HS-5 (cell line): Measurements from ENCODE around the gene IGF1R.

Experiments used
- DNase-seq: peaks from one replicate; pipeline ENCODE4 v3.0.0-alpha.2; 2012; ENCODE audit warnings: low read depth

The IGF1R gene

DNA sequence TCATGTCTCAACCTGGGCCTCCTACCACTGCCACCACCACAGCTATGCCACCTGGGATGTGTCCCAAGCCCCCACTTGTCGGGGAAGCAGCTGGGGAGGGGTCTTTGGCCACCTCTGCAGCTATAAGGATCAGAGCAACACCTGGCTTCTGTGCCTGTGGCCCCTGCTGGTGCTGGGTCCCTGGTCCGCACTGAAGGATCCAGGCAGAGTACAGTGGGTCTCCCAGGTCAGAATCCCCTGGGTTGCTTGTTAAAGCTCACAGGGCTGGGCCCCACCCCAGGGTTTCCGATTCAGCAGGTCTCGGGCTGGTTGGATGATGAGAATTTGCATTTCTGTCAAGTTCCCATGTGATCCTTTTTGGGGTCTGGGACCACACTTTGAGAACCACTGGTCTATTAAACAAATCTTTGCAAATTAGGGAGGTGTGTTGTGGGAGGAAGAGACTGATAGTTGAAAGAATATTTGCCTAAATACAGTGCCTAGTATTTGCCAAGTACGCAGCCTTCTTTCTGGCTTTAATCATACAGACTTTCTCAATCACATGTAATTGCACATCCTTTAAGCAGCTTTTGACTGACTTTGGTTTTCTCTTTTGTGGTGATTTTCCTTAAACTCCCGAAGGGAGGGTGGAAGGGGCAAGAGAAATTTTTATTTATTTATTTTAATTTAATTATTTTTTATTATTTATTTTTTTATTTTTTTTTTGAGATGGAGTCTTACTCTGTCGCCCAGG, 127.3 kb downstream of the IGF1R start:
- no peak for DNase-seq

DNA sequence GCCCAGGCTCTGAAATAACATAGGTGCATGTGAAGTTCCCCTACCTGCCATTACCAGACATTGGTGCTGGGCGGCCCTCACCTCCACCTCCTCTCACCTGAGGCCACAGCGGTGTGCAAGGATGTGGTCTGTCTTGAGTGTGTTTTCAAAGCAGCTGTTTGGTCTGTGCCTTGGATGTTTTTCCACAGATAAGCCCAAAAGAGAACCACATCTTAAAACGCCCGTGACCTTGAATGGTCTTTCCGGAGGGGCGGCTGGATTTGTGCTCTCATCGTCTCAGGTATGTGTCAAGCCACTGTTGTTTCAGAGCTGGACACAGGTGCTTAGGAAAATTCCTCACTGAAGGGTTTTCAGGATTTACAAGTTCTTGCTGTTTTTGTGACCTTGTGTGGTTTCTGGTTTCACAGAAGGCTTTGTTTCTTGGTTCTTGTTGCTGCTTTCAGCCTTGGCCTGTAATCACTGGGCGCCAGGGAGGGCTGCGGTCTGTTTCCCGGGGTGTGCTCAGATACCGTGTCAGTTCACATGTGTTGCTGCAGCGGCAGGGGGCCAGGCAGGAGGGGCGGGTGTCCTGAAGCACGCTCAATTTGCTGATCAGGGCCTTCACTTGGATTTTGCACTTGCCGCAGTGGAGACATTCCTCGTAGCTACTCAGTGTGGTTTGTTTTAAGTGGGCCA, 128.4 kb downstream of the IGF1R start:
- DNase-seq, result no peak

GRCh38 chr15:98777426-98777825, 129.1 kb downstream of the IGF1R start:
- DNase-seq, result no peak

DNA sequence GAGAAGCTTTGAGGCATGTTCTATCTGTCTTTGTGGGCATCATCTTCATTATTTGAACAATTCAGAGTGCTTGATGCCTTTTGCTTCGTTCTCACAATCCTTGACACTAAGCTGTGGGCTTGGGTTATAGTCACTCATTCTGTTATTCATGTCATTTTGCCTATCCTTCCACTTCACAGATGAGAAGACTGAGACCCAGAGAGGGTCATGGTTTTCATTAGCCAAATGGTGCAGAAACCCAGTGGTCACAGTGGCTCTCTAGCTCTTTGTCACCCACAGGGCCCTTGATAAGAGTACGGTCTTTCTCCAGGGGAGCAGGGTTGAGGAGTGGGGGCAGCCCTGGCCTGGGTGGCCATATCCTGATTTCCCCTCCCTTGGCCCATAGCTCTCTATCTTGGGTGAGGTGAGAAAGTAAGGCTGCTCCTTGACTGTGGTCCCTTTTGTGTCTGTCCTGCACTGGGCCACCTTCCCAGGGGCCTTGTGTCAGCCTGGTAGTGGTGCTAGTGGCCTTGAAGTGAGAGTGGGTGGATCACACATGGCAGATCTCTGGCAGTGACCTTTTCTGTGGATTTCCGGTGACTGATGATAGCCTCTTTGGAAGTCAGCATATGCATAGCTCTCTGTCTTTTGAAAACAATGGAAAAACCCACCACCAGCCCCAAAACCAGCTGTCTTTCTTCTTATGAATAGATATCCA, 130.1 kb downstream of the IGF1R start:
- DNase-seq, result no peak

DNA sequence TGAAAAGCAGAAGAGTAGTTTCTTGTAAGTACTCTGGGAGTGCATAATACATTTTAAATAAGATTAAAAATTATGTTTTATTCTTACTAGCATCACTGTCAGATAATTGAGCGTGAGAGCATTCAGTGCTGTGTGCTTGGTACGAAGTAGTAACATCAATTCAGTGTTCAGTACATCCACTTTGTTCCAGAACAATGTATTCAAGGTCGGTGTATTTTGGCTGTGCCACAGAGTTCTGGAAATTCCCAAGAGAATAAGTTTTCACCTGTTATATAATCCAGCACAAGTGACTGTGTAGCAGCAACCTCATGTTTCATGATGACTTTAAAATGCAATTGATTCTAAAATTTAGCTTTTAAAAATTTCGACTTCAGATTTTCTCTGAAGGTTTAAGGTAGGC, 130.6 kb downstream of the IGF1R start:
- no peak for DNase-seq

- peak; percentile 45 for DNase-seq
Observed at GRCh38 chr15:98779463-98780071, 131.2 kb downstream of the IGF1R start.

GRCh38 chr15:98781838-98782237, 133.5 kb downstream of the IGF1R start:
- no peak for DNase-seq

DNA sequence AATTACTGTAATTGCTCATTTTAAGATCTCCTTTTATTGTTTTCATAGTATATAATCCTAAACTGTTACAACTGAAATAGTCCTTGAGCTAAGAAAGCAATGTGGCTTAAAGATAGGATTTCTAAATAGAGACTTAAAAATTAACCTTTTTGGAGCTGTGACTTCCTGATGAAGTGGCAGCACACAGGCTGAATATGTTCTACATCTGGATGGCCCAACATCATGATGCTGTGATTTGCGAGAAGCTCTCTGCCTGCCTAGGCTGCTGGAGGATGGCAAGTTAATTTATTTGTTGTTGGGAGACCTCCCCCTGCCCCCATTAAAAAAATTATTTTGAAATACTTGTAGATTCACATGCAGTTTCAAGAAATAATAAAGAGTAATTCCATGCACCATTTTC, 134.5 kb downstream of the IGF1R start:
- no peak for DNase-seq

DNA sequence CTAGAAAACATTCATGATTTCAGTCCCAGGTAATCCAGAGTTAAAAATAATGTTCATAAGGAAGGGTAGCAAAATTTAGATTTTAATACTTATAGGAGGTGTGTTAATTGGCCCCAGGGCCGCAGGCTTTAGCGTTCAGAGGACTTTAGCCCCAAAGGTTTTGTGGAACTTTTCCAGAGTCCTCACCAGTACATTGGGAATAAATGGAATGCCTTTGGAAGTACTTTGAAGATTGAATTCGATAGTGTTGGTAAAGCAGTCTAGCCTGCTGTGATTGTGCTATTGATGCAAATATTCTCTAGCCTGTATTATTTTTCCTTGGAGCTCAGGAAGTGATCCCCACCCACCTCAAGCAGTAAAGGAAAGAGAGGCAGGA, 137.1 kb downstream of the IGF1R start:
- no peak for DNase-seq

- no peak for DNase-seq
Observed at GRCh38 chr15:98785807-98786621, 137.7 kb downstream of the IGF1R start.

DNA sequence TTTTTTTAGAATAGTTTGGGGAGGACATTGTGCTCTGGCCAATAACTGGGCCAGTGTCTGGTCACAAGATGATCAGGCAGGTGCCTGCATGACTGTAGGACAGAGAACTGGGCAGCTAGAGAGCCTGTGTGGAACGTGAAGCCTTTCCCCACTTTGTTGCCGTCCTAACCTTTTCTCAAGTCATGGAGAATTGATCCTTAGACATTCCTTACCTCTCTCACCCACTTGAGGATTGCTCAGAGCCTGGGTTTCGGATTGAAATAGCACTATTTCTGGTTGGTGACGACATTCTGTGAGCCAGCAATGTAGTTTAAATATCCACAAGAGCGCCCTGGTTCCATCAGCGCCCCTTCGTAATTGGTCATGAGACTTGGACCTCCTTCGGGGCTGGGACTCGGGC, 138.4 kb downstream of the IGF1R start:
- DNase-seq, result no peak

- DNase-seq, result no peak
Observed at GRCh38 chr15:98787194-98787593, 138.9 kb downstream of the IGF1R start.

- no peak for DNase-seq
Observed at GRCh38 chr15:98787936-98788757, 139.8 kb downstream of the IGF1R start.

- no peak for DNase-seq
Observed at GRCh38 chr15:98789020-98789419, 140.7 kb downstream of the IGF1R start.

DNA sequence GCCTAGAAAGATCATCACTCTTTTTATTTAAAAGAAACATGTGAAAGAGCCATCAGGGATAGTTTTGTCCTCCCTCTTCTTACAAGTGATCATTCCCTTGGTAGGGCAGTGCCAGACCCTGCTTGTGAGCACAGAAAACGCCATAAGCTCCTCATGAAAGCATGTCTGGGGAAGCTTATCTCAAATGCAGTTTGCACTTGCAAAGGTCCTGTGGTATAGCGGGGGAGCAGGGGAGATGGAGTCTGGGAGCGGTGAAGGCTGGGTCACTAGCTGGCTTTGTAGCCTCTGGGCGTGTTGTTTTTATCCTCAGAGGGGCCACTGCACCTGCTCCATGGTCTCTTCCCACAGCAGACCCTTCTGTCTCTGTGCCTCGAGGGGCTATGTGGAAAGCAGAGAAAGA, 141.9 kb downstream of the IGF1R start:
- no peak for DNase-seq

GRCh38 chr15:98791046-98791701, 142.8 kb downstream of the IGF1R start:
- DNase-seq, result no peak

GRCh38 chr15:98792117-98792516, 143.8 kb downstream of the IGF1R start:
- DNase-seq, result no peak

- DNase-seq, result no peak
Observed at GRCh38 chr15:98794211-98794610, 145.9 kb downstream of the IGF1R start.

DNA sequence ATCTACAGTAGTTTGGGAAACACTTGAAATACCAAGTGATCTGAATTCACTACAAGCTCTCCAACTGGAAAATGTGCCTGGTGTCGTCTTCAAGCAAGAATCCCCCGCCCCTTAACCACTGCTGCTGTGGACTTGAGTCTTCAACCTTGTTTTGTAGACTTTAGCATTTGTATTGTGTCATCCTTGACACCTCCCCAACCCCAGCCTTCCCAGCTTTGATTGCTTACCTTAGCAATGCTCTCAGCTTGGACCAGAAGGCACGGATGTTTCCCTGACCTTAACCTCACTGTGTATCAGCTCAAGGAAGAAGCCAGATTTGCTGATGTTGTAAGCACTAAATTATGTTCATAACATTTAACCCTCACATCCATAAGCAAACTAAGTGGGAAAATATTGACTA, 146.4 kb downstream of the IGF1R start:
- no peak for DNase-seq

DNA sequence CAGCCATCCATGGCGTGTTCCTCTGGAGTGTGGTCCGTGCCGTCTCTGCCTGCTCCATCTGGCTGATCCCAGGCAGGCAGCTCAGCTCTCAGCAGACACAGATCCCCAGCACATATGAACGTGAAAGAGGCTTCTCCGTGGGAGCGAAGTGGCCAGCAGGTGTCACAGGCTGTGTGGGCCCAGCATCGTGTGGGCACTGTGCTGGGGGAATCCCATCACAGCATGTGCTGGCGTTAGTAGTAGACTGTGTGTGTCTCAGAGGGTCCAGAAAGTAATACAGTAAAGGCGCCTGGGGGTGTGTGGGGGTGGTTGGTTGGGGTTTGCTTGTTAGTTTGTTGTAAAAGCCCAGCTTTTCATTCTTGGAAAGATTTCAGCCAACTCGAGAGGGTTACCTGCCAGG, 147.6 kb downstream of the IGF1R start:
- no peak for DNase-seq
